Activated naive CD8-positive, alpha-beta T cell treated with anti-CD3 and anti-CD28 coated beads, Interleukin-2, amount 10 ng/mL, durations not matched to agents 7 days and 5 days (primary cell): ENCODE results near the gene RGMA. TPM values are rescaled to one million over a fixed set of nuclear protein-coding genes. Genes with fewer than 3 reads are reported as not detected.
A peak's percentile ranks its signal among the peaks of the same experiment; 100 is the strongest.

Experiments used
- ATAC-seq: fragments of 150-1000 bp; cut with Tn5 transposase; one replicate; pipeline ENCODE4 v1.10.0; 2021; ENCODE audit warnings: low read depth, moderate library complexity
- POLR2A ChIA-PET: fragments of 350-600 bp; sonication (Branson Sonifier 250); formaldehyde crosslinking; loops from one replicate; lab custom pipeline; 2021; ENCODE audit warnings: antibody characterized with exemption; lab: Charles Lee
- DNase-seq: peaks from one replicate; pipeline ENCODE4 v3.0.0; 2021
- H3K27ac Mint-ChIP-seq: one replicate; pipeline ENCODE4 v1.8.0; 2022; ENCODE audit warnings: mild to moderate bottlenecking, mixed read lengths
- H3K27me3 Mint-ChIP-seq: one replicate; pipeline ENCODE4 v1.8.0; 2022; ENCODE audit warnings: mild to moderate bottlenecking, moderate library complexity, mixed read lengths
- H3K36me3 Mint-ChIP-seq: one replicate; pipeline ENCODE4 v1.8.0; 2021; ENCODE audit warnings: mild to moderate bottlenecking, mixed read lengths
- H3K4me1 Mint-ChIP-seq: one replicate; pipeline ENCODE4 v1.8.0; 2021; ENCODE audit warnings: mixed read lengths
- H3K4me3 Mint-ChIP-seq: one replicate; pipeline ENCODE4 v1.8.0; 2022; ENCODE audit warnings: mild to moderate bottlenecking, moderate library complexity, mixed read lengths
- H3K9me3 Mint-ChIP-seq: one replicate; pipeline ENCODE4 v1.8.0; 2021; ENCODE audit warnings: mixed read lengths
- total RNA-seq, 2 experiments: library from RNA; stranded (reverse); gene quantifications; one replicate each; pipeline ENCODE4 v1.2.3, GENCODE V29; 2021

Gene RGMA
- total RNA-seq, 2 experiments from 2014 or later: 0.30 TPM; not detected in 1

DNA sequence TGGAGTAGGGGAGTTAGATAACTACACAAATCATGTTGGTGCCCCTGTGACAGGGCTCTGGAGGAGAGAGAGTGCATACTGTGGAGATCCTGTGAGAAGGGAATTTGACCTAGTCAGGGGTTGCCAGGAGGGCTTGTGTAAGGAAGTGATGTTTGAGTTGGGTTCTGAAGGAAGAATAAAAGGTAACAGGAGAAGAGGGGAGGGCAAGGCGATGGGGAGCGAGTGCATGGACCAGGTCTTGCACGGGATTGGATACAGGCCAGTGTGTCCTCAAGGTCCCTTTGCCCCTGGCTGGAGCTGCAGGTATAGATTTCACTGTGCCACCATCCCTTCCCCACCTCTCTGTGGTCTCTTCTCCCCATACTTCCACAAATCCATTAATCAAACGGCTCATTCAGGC is 83.9 kb downstream of the RGMA start:
- POLR2A ChIA-PET: no interaction called here
- Mint-ChIP-seq H3K27me3 (no peaks in the 10 kb centered on the region), H3K9me3 (no peaks in the 10 kb centered on the region), H3K36me3 (peaks cover 54% of the 10 kb centered on the region), H3K27ac (no peak overlapping the region), H3K4me1 (peaks cover 2% of the 10 kb centered on the region), H3K4me3 (no peak overlapping the region)
- ATAC-seq (no peak), DNase-seq (no peak)

DNA sequence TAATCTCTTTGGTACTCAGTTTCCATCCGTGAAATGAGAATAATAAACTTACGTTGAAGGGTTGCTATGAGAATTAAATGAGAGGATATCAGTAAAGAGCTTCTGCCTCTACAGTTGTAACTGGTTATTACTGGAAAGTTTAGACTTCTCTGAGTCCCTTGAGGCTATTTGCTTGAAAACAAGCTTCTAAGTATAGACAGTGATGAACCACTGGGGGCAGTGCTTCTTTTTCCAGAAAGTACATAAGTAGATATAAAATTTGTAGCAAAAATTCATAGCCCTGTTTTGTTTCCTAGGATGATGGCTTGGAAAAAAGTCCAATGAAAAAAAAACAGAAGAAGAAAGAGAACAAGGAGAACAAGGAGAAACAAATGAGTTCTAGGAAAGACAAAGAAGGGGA is 87.1 kb downstream of the RGMA start:
- POLR2A ChIA-PET: interaction anchor here (1.6 kb wide), 1 partner anchor 10 kb away, joined by 3 read pairs; no protein-coding TSS in a partner anchor
- Mint-ChIP-seq H3K4me1 (peaks cover 21% of the 10 kb centered on the region), H3K27me3 (no peaks in the 10 kb centered on the region), H3K27ac (no peak overlapping the region), H3K9me3 (no peaks in the 10 kb centered on the region), H3K4me3 (no peak overlapping the region), H3K36me3 (peaks cover 65% of the 10 kb centered on the region)
- DNase-seq (no peak), ATAC-seq (no peak)

DNA sequence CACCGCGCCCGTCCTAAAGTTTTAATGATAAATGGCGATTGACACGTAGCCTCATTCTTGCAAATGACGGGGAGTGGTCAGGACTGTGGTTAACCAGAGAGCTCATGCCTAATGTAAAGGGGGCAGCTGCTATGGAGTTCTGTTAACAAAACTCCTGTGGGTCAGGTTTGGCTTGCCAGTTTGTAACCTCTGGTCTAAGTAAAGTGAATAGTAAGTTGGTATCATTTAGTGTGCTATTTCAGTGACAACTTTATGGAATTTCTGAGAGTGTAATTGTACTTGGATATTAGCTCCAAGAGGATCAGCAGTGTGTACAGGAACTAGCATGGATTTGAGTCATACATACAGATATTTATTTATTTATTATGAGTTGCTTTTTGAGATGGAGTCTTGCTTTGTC is 87.9 kb downstream of the RGMA start:
- ATAC-seq (no peak), DNase-seq (no peak)
- H3K4me3 Mint-ChIP-seq: no peak overlapping the region
- H3K27me3 Mint-ChIP-seq: no peaks in the 10 kb centered on the region
- H3K27ac Mint-ChIP-seq: no peak overlapping the region
- peaks cover 66% of the 10 kb centered on the region for H3K36me3 Mint-ChIP-seq
- H3K9me3 Mint-ChIP-seq: no peaks in the 10 kb centered on the region
- H3K4me1 Mint-ChIP-seq: peaks cover 23% of the 10 kb centered on the region
- POLR2A ChIA-PET: interaction anchor here (0.5 to 1.6 kb wide), 2 partner anchors 11 to 94 kb away, joined by 3 read pairs; no protein-coding TSS in a partner anchor

DNA sequence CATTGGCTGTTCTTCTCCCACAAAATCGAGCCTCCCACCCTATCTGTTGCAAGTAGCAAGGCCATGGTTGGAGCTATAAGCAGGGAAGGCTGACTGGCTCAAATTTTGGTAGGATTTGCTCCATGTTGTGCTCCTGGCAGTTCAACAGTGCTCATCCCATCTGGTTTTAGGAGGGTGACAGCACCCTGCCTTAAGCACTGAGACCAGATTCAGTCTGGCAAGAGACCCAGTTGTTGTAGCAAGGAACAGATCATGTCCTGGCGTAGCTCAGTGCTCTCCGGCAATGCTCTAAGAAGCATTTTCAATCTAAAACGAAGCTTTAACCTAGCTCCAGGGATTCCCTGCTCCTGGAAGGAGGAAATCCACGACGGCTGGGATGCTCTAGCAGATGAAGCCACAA is 91.2 kb downstream of the RGMA start:
- H3K27me3 Mint-ChIP-seq: no peaks in the 10 kb centered on the region
- DNase-seq (no peak), ATAC-seq (no peak)
- peak overlapping the region; percentile 80 for H3K27ac Mint-ChIP-seq
- H3K4me1 Mint-ChIP-seq: peaks cover 24% of the 10 kb centered on the region
- POLR2A ChIA-PET: no interaction called here
- peak overlapping the region; percentile 10 for H3K4me3 Mint-ChIP-seq
- peaks cover 58% of the 10 kb centered on the region for H3K36me3 Mint-ChIP-seq
- H3K9me3 Mint-ChIP-seq: no peaks in the 10 kb centered on the region

- Mint-ChIP-seq H3K27ac (no peak overlapping the region), H3K27me3 (no peaks in the 10 kb centered on the region), H3K36me3 (peaks cover 49% of the 10 kb centered on the region), H3K9me3 (no peaks in the 10 kb centered on the region), H3K4me1 (peaks cover 11% of the 10 kb centered on the region), H3K4me3 (no peak overlapping the region)
- POLR2A ChIA-PET: no interaction called here
- DNase-seq (no peak), ATAC-seq (no peak)
These were observed 96.3 kb downstream of the RGMA start for GRCh38 chr15:92992720-92993119.

DNA sequence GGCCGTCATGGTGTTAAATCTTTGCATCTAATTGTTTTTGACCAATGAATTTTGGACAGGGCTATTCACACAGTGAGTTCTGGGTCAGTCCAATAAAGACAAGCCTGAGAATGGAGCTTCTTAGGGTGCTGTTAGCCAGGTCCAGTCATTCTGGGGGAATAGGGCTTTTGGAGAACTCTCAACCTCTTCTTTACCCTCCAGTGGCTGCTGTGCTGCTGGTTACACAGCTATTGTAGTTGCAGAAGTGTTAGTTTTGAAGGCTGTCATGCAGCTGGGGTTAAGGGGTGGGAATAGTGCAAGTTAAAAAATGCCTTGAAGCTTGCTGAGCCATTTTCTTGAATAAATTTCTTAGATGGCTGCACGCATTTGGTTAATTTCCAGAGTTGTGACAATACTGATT is 99.0 kb downstream of the RGMA start:
- Mint-ChIP-seq H3K9me3 (no peaks in the 10 kb centered on the region), H3K27me3 (no peaks in the 10 kb centered on the region), H3K36me3 (peaks cover 41% of the 10 kb centered on the region), H3K4me3 (no peak overlapping the region), H3K27ac (peak overlapping the region; percentile 31), H3K4me1 (peaks cover 2% of the 10 kb centered on the region)
- POLR2A ChIA-PET: interaction anchor here (0.5 kb wide), 1 partner anchor 14 kb away, joined by 3 read pairs; no protein-coding TSS in a partner anchor
- DNase-seq (no peak), ATAC-seq (no peak)

GRCh38 chr15:92989470-92989869 is 99.5 kb downstream of the RGMA start:
- H3K9me3 Mint-ChIP-seq: no peaks in the 10 kb centered on the region
- POLR2A ChIA-PET: no interaction called here
- H3K27ac Mint-ChIP-seq: no peak overlapping the region
- no peak for ATAC-seq
- H3K36me3 Mint-ChIP-seq: peaks cover 38% of the 10 kb centered on the region
- H3K27me3 Mint-ChIP-seq: no peaks in the 10 kb centered on the region
- H3K4me3 Mint-ChIP-seq: no peak overlapping the region
- H3K4me1 Mint-ChIP-seq: no peaks in the 10 kb centered on the region
- no peak for DNase-seq

Other genes starting within 250 kb of the RGMA start
- 100 to 1,000 TPM; 218 to 236 TPM for gene CHD2, start 188.9 kb downstream of the RGMA start, total RNA-seq